Endodermal cell (in vitro differentiated cells): Measurements from ENCODE around the gene LMBR1. TPM values are rescaled to one million over a fixed set of nuclear protein-coding genes. Genes with fewer than 3 reads are reported as not detected.

Experiments used
- DNase-seq: peaks from one replicate; pipeline ENCODE4 v3.0.0-alpha.2; 2017
- H3K27ac ChIP-seq: 2 replicates; pipeline ENCODE4 v1.5.1; 2013; ENCODE audit warnings: mild to moderate bottlenecking, low read depth, low read length, moderate library complexity
- H3K27me3 ChIP-seq: 2 replicates; pipeline ENCODE4 v1.6.1; 2013; ENCODE audit warnings: mild to moderate bottlenecking, low read length, moderate library complexity; ENCODE audit not compliant: insufficient read depth, control insufficient read depth, poor library complexity, severe bottlenecking
- H3K36me3 ChIP-seq: 2 replicates; pipeline ENCODE4 v1.7.0; 2013; ENCODE audit warnings: mild to moderate bottlenecking, low read length, moderate library complexity; ENCODE audit not compliant: control insufficient read depth, insufficient read depth
- H3K4me1 ChIP-seq: one replicate; pipeline ENCODE4 v1.7.0; 2013; ENCODE audit warnings: low read length; ENCODE audit not compliant: control insufficient read depth, insufficient read depth
- H3K4me3 ChIP-seq: 2 replicates; pipeline ENCODE4 v1.5.1; 2013; ENCODE audit warnings: mild to moderate bottlenecking, low read length, moderate library complexity
- H3K9ac ChIP-seq: 2 replicates; pipeline ENCODE4 v1.6.1; 2013; ENCODE audit warnings: mild to moderate bottlenecking, low read length, moderate library complexity; ENCODE audit not compliant: poor library complexity, severe bottlenecking; ENCODE audit errors: extremely low read depth
- H3K9me3 ChIP-seq: 2 replicates; pipeline ENCODE4 v1.6.1; 2013; ENCODE audit warnings: mild to moderate bottlenecking, low read length, moderate library complexity; ENCODE audit not compliant: control insufficient read depth
- H3K27ac Mint-ChIP-seq: 2 replicates; pipeline ENCODE4 v1.8.0; 2020; ENCODE audit warnings: mixed read lengths
- H3K27me3 Mint-ChIP-seq: 2 replicates; pipeline ENCODE4 v1.8.0; 2021; ENCODE audit warnings: mild to moderate bottlenecking, mixed read lengths; ENCODE audit not compliant: insufficient read depth
- H3K36me3 Mint-ChIP-seq: 2 replicates; pipeline ENCODE4 v1.8.0; 2020; ENCODE audit warnings: low read depth, mixed read lengths
- H3K4me1 Mint-ChIP-seq: 2 replicates; pipeline ENCODE4 v1.8.0; 2020; ENCODE audit warnings: mixed read lengths
- H3K4me3 Mint-ChIP-seq: 2 replicates; pipeline ENCODE4 v1.8.0; 2020; ENCODE audit warnings: mild to moderate bottlenecking, moderate library complexity, mixed read lengths
- H3K9me3 Mint-ChIP-seq: 2 replicates; pipeline ENCODE4 v1.8.0; 2020; ENCODE audit warnings: mild to moderate bottlenecking, mixed read lengths
- CTCF ChIP-seq: fragments of 200-600 bp; sonication (generic); conservative IDR thresholded peaks from 2 replicates; pipeline ENCODE4 v1.5.0; 2021; ENCODE audit warnings: antibody characterized with exemption, mild to moderate bottlenecking
- WGBS, 2 experiments: methylation state at CpG; one replicate each; pipeline versions ENCODE4 v1.1.5 to v1.1.7; 2013; ENCODE audit warnings: missing lambda C conversion rate in 2 of 2, mixed read lengths in 1 of 2; ENCODE audit not compliant: insufficient coverage in 1 of 2, insufficient read length in 1 of 2; 5-methylcytosine and 5-hydroxymethylcytosine counted together
- total RNA-seq, 2 donors: library from RNA; stranded (reverse); fragmentation: NEBNext Ultra II Directional in 1 of 2; extraction: Animal tissue kit (Norgen Biotek cat#: 25700) in 1 of 2; gene quantifications; 2 replicates in 1 of 2; 3 replicates in 1 of 2; pipeline ENCODE4 v1.2.1, GENCODE V29; 2021

The LMBR1 gene
- total RNA-seq, 2 donors from 2014 or later: 80.9 to 88.3 TPM

- no peak overlapping the region for H3K27ac Mint-ChIP-seq
- Histone ChIP-seq H3K27me3 (no peaks in the 10 kb centered on the region), H3K36me3 (peaks cover 24% of the 10 kb centered on the region), H3K4me1 (no peaks in the 10 kb centered on the region), H3K27ac (no peak overlapping the region), H3K4me3 (no peak overlapping the region), H3K9ac (no peak overlapping the region), H3K9me3 (peaks cover 19% of the 10 kb centered on the region)
- peaks cover 49% of the 10 kb centered on the region for H3K36me3 Mint-ChIP-seq
- 93 to 96% methylated on average over 5 to 7 of the region's 7 CpGs for WGBS, 2 experiments
- no peaks in the 10 kb centered on the region for H3K27me3 Mint-ChIP-seq
- no peaks in the 10 kb centered on the region for H3K4me1 Mint-ChIP-seq
- H3K9me3 Mint-ChIP-seq: peaks cover 17% of the 10 kb centered on the region
- TF ChIP-seq CTCF: no peak
- no peak for DNase-seq
- H3K4me3 Mint-ChIP-seq: no peak overlapping the region
These were observed 157.1 kb downstream of the LMBR1 start for GRCh38 chr7:156735851-156736250.

GRCh38 chr7:156733638-156734037 is 159.3 kb downstream of the LMBR1 start:
- Histone ChIP-seq H3K9me3 (peaks cover 19% of the 10 kb centered on the region), H3K36me3 (peaks cover 24% of the 10 kb centered on the region), H3K27ac (no peak overlapping the region), H3K4me1 (no peaks in the 10 kb centered on the region), H3K9ac (no peak overlapping the region), H3K27me3 (no peaks in the 10 kb centered on the region), H3K4me3 (no peak overlapping the region)
- H3K9me3 Mint-ChIP-seq: peaks cover 17% of the 10 kb centered on the region
- no peaks in the 10 kb centered on the region for H3K27me3 Mint-ChIP-seq
- H3K4me1 Mint-ChIP-seq: no peaks in the 10 kb centered on the region
- WGBS, 2 experiments: 100% methylated on average over 1 of the region's 1 CpG; no CpG with 5 or more reads in 1 of the 2 experiments
- H3K27ac Mint-ChIP-seq: no peak overlapping the region
- DNase-seq: no peak
- H3K36me3 Mint-ChIP-seq: peaks cover 49% of the 10 kb centered on the region
- H3K4me3 Mint-ChIP-seq: no peak overlapping the region
- no peak for TF ChIP-seq CTCF

- Mint-ChIP-seq H3K4me3 (no peak overlapping the region), H3K9me3 (peaks cover 17% of the 10 kb centered on the region), H3K27ac (no peak overlapping the region), H3K4me1 (no peaks in the 10 kb centered on the region), H3K36me3 (peaks cover 47% of the 10 kb centered on the region), H3K27me3 (no peaks in the 10 kb centered on the region)
- DNase-seq: no peak
- Histone ChIP-seq H3K4me1 (no peaks in the 10 kb centered on the region), H3K36me3 (peaks cover 30% of the 10 kb centered on the region), H3K9ac (no peak overlapping the region), H3K4me3 (no peak overlapping the region), H3K9me3 (peaks cover 19% of the 10 kb centered on the region), H3K27ac (no peak overlapping the region), H3K27me3 (no peaks in the 10 kb centered on the region)
- TF ChIP-seq CTCF: no peak
- 93 to 98% methylated on average over 4 of the region's 4 CpGs for WGBS, 2 experiments
These were observed 160.8 kb downstream of the LMBR1 start for GRCh38 chr7:156732091-156732625.
